HG02840 (cell line): ENCODE data around the gene GKN2.
"Not testable (repeated sequence)": the region's sequence is repeated elsewhere in the genome, so short reads cannot be mapped to it uniquely, and the experiment has no call there.

Source experiments
- ATAC-seq: cut with Tn5 transposase; IDR thresholded peaks from one replicate; pipeline ENCODE4 v1.9.1; 2021; ENCODE audit warnings: mild to moderate bottlenecking, moderate library complexity, moderate number of reproducible peaks; ENCODE audit not compliant: unreplicated experiment, low FRiP score

The GKN2 gene

DNA sequence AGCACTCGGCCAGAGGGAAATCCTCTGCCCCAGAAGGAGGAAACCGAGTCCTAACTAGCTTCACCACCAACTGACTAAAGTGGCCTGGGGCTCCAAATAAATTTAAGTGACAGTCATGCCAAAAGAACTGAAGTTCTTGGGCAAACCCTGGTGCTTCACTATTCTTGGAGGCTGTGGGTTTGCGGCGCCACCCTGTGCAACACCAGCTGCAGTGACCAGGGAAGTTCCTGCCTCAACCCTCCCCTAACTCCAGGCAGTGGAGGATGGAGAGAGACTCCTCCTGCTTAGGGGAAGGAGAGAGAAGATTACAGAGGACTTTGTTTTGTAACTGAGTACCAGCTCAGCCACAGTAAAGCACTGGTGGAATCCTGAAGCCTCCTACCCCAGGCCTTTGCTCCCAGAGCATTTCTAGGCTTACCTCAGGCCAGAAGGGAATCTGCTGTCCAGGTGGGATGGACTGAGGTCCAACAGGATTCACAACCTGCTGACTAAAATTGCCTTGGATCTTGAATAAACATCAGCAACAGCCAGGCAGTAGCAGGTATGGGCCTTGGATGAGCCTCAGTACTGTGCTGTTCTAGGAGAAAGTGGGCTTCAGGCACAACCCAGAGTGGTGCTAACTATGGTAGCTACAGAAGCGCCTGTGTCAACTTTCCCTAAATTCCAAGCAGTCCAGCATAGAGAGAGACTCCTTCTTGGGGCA, 52.0 kb downstream of the GKN2 start:
- ATAC-seq, result no peak

DNA sequence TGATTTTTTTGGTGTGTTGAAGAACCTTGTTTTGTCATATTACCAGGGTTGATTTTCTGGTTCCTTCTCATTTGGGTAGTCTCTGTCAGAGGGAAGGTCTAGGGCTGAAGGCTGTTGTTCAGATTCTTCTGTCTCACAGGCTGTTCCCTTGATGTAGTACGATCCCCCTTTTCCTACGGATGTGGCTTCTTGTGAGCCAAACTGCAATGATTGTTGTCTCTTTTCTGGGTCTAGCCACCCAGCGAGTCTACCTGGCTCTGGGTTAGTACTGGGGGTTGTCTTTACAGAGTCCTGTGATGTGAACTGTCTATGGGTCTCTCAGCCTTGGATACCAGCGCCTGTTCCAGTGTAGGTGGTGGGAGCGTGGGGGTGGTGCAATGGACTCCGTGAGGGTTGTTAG, 56.7 kb downstream of the GKN2 start:
- ATAC-seq, result not testable (repeated sequence)
